AG04449 (cell line): ENCODE data around the gene SPATA2L.

Experiments used
- CTCF ChIA-PET: fragments of 350-600 bp; formaldehyde crosslinking; extraction: SDS; loops from one replicate; lab custom pipeline; 2021; ENCODE audit warnings: antibody characterized with exemption; lab: Yijun Ruan, JAX
- POLR2A ChIA-PET: fragments of 400-600, 350-600 bp; formaldehyde crosslinking; extraction: SDS; loops from one replicate; lab custom pipeline; 2020; ENCODE audit warnings: antibody characterized with exemption, inconsistent platforms; lab: Yijun Ruan, JAX
- DNase-seq: peaks from one replicate; pipeline ENCODE4 v3.0.0-alpha.2; 2010; ENCODE audit warnings: low read depth, low spot score
- H3K4me3 ChIP-seq: 2 replicates; pipeline ENCODE4 v1.5.1; 2011; ENCODE audit warnings: low read depth, mild to moderate bottlenecking, control low read depth, low read length
- TF ChIP-seq, protein P1 (sequence below): IDR thresholded peaks from one replicate; pipeline ENCODE4 v1.5.1; 2011; ENCODE audit warnings: mild to moderate bottlenecking, moderate library complexity, low read length, control low read depth, inconsistent platforms; ENCODE audit not compliant: insufficient read depth; ENCODE audit errors: missing control alignments

The SPATA2L gene

DNA sequence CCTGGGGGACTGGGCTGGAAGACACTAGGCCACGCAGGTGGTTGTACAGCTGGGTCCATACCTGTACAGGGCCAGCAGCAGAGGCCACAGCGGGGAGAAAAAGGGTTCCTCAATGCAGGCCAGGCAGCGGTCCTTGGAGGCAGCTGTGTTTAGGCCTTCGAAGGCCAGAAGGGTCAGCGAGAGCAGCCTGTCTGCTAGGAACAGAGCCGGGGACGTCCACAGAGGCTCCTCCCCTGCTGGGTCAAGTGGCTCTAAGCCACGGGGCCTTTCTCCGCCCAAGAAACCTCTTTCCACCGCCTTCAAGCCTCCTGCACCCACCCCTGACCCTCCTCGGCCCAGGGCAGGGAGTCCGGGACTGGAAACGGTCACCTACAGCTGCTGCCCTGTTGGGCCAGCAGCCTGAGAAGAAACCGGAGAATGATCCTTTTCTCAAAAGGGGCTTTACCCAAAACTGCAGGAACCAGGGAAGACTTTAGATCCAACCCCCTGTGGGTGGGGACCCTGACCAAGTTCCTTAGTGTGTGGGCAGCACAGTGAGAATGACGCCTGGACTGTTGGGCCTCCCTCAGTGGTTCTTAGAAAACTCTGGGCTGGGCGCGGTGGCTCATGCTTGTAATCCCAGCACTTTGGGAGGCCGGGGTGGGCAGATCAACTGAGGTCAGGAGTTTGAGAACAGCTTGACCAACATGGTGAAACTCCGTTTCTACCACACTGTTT is 8.4 kb upstream of the SPATA2L start:
- CTCF ChIA-PET: interaction anchor here (1.1 to 9.1 kb wide), 3 partner anchors 10 to 200 kb away, joined by 3 to 101 read pairs (median 13); no protein-coding TSS in a partner anchor
- H3K4me3 ChIP-seq: no peak overlapping the region
- TF ChIP-seq, protein P1, sequence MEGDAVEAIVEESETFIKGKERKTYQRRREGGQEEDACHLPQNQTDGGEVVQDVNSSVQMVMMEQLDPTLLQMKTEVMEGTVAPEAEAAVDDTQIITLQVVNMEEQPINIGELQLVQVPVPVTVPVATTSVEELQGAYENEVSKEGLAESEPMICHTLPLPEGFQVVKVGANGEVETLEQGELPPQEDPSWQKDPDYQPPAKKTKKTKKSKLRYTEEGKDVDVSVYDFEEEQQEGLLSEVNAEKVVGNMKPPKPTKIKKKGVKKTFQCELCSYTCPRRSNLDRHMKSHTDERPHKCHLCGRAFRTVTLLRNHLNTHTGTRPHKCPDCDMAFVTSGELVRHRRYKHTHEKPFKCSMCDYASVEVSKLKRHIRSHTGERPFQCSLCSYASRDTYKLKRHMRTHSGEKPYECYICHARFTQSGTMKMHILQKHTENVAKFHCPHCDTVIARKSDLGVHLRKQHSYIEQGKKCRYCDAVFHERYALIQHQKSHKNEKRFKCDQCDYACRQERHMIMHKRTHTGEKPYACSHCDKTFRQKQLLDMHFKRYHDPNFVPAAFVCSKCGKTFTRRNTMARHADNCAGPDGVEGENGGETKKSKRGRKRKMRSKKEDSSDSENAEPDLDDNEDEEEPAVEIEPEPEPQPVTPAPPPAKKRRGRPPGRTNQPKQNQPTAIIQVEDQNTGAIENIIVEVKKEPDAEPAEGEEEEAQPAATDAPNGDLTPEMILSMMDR: no peak
- DNase-seq: no peak
- POLR2A ChIA-PET: no interaction called here

DNA sequence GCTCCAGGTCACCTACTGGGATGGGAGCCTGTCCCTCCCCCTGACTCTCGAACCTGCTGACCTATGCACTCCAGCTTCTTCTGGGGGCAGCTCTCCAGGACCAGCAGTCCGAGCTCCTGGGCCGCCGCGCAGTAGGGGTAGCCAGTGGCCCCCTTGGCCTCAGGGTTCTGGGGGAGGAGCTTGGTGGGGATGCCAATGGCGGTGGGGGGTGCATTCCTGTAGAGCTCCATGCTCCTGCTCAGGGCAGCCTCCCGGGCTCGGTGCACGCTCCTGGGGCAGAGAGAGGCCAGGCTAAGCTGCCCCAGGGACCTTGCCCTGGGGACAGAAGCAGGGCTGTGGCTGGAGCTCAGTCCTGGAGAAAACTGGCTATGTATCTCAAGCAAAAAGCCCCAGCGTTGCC is 7.7 kb upstream of the SPATA2L start:
- no peak for DNase-seq
- ChIA-PET CTCF (interaction anchor here (1.0 to 9.1 kb wide), 4 partner anchors 9 to 201 kb away, joined by 3 to 101 read pairs (median 8); no protein-coding TSS in a partner anchor), POLR2A (no interaction called here)
- no peak overlapping the region for H3K4me3 ChIP-seq
- TF ChIP-seq, protein P1: no peak

DNA sequence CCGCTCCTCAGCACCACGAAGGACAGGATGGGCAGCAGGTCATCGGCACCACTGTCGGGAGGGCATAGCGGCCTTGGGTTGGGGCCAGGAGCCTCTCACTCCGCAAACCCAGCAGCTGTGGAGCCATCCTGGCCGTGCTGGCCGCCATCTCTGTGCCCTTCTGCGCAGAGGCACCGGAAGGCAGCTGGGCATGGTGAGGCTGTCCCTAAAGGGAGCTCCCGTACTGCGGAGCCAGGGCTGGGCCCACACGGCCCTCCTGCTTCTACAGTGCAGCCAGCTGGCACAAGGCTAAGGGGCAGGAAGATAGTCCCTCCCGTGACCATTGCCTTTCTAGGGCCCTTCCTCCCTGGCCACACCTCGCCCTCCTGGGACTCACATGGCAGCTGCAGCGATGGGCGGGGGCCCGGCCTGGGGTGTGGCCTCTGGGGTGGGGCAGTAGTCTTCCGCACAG is 7.0 kb upstream of the SPATA2L start:
- TF ChIP-seq, protein P1: no peak
- ChIA-PET CTCF (interaction anchor here (1.0 to 9.1 kb wide), 5 partner anchors 9 to 153 kb away, joined by 3 to 101 read pairs (median 30); partner anchors contain the start of gene VPS9D1), POLR2A (no interaction called here)
- H3K4me3 ChIP-seq: no peak overlapping the region
- DNase-seq: no peak

DNA sequence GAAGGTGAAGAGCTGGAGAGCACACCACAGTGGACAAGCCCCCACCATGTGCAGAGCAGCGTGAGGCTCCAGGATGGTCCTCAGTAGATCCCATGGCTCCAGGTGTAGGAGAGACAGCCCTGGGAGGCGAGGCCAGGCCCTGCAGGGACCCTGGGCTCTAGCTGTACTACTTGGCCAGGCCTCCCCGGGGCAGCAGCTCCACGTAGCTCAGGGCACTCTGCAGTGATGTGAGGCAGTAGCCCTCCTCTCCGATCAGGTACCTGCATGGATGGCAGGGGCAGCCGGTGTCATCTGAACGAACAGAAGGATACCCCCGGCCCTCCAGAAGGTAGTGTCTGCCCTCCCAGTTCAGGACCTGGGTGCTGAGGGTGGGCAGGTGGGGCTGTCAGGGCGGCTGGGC is 6.2 kb upstream of the SPATA2L start:
- H3K4me3 ChIP-seq: no peak overlapping the region
- POLR2A ChIA-PET: interaction anchor here (0.8 to 1.1 kb wide), 2 partner anchors 8 to 10 kb away, joined by 3 read pairs; no protein-coding TSS in a partner anchor
- DNase-seq: no peak
- CTCF ChIA-PET: interaction anchor here (0.9 to 9.1 kb wide), 6 partner anchors 8 to 154 kb away, joined by 3 to 101 read pairs (median 22); partner anchors contain the start of gene VPS9D1
- TF ChIP-seq, protein P1: no peak

DNA sequence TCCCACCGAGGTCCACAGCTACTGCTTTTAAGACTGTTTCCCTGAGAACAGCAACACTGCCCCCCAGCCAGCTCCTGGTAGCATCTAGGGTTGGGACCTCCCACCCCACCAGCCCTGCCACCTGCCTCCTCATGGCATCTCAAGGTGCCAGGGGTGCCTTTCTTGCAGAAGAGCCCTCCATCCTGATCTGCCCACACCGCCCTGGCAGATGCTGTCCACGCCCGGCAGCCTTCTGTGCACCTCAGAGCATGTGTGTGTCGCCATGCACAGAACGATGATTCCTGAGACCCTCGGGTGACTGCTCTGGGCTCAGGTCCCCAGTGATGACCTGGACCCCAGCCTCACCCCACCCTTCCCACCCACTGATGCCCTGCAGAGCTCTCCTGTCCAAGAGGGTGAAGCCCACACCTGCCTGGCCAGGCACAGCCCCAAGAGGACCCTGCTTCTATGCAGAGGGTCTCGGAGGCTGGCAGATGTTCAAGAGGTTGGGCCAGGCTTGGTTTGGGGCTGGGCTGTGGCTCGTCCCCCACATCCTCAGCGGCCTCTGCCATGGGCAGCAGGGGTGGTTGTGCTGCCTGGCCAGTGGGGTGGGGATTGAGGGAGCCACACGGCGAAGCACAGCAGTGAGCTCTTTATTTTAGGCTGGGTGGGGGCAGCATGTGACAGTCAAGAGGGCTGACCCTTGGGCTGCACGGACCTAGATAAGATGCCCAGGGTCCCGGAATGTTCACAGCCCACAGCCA is 5.2 kb upstream of the SPATA2L start:
- H3K4me3 ChIP-seq: no peak overlapping the region
- CTCF ChIA-PET: interaction anchor here (0.6 to 9.1 kb wide), 20 partner anchors 7 to 166 kb away, joined by 3 to 101 read pairs (median 3); partner anchors contain the start of genes CDK10, SPIRE2, TCF25 and VPS9D1
- TF ChIP-seq, protein P1: no peak
- POLR2A ChIA-PET: interaction anchor here (1.1 to 1.6 kb wide), 4 partner anchors 9 to 20 kb away, joined by 3 to 4 read pairs (median 3); partner anchors contain the start of gene CDK10
- no peak for DNase-seq
